Tibial artery (tissue), 4 donors: Measurements from ENCODE around the gene KIAA2012.

Source experiments
- DNase-seq, 2 donors: peaks; one replicate each; pipeline ENCODE4 v3.0.0-alpha.2; 2019
- H3K27ac ChIP-seq, 2 donors: fragments of 200-600 bp; sonication (generic) in 1 of 2; 1 replicate in 1 of 2; 2 replicates in 1 of 2; pipeline ENCODE4 v1.5.1; 2018 to 2019; ENCODE audit warnings: mild to moderate bottlenecking in 1 of 2
- H3K27me3 ChIP-seq, 2 donors: fragments of 200-600 bp; sonication (generic) in 1 of 2; one replicate each; pipeline versions ENCODE4 v1.5.1 to v1.6.0; 2016 to 2019
- H3K36me3 ChIP-seq, 3 donors: fragments of 200-600 bp; sonication (generic) in 2 of 3; one replicate each; pipeline ENCODE4 v1.5.1; 2016 to 2019; ENCODE audit warnings: mild to moderate bottlenecking in 2 of 3
- H3K4me1 ChIP-seq, 4 donors: fragments of 200-600 bp; sonication (generic) in 2 of 4; 1 replicate in 3 of 4; 2 replicates in 1 of 4; pipeline ENCODE4 v1.5.1; 2016 to 2019
- H3K4me3 ChIP-seq, 2 donors: fragments of 200-600 bp; sonication (generic) in 1 of 2; 1 replicate in 1 of 2; 2 replicates in 1 of 2; pipeline ENCODE4 v1.5.1; 2018 to 2019; ENCODE audit warnings: mild to moderate bottlenecking in 2 of 2
- H3K9me3 ChIP-seq, 3 donors: fragments of 200-600 bp; sonication (generic) in 1 of 3; one replicate each; pipeline ENCODE4 v1.5.1; 2016 to 2019
- intact Hi-C: fragments of 100-400 bp; cut with DNase I; formaldehyde crosslinking; loops from one replicate; pipeline ENCODE4 v1.15.0; 2023; ENCODE audit warnings: low total_unique reads
- TF ChIP-seq, protein P1 (sequence below), 2 experiments: fragments of 200-600 bp in 1 of 2; fragments of 450-650 bp in 1 of 2; IDR thresholded peaks; one replicate each; pipeline ENCODE4 v1.5.1; 2017 to 2019; ENCODE audit warnings: antibody characterized with exemption in 2 of 2, mild to moderate bottlenecking in 1 of 2, moderate library complexity in 1 of 2

KIAA2012 gene

DNA sequence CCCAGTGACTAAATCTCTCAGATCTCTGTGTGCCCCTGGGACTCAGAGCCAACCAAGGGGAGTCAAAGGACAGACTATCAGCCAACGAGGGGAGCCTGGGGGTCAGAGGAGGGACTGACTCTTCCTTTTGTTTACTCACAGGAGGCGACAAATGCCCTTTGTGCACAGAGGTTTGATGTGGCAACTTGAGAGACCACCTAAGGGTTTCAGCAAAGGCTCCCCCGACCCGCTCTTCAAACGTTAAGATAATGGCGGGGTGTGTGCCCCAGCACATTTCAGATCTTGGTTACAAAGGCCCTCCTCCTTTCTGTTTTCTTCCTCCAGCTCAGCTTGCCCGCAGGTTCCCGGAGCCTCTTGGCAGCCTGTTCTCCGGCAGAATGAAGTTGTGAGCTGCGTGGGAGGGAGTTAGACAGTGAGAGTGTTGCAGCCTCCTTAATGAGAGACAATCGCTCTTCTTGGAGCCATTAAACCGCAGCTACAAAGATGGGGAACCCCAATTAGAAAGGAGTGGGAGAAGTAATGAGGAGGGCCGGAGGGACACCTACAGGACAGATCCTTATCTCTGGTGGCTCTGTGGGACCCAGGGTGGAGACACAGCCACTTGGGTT lies 76.2 kb downstream of the KIAA2012 start:
- H3K36me3 ChIP-seq, result no peaks in the 10 kb centered on the region
- intact Hi-C loops, result no loop called here
- peaks cover 0 to 13% (median 4%) of the 10 kb centered on the region in 4 donors for H3K4me1 ChIP-seq
- peak overlapping the region in 1 of 2 donors; percentile 9 for H3K27ac ChIP-seq
- no peaks in the 10 kb centered on the region for H3K9me3 ChIP-seq
- no peaks in the 10 kb centered on the region for H3K27me3 ChIP-seq
- H3K4me3 ChIP-seq, result no peak overlapping the region
- TF ChIP-seq, protein P1, sequence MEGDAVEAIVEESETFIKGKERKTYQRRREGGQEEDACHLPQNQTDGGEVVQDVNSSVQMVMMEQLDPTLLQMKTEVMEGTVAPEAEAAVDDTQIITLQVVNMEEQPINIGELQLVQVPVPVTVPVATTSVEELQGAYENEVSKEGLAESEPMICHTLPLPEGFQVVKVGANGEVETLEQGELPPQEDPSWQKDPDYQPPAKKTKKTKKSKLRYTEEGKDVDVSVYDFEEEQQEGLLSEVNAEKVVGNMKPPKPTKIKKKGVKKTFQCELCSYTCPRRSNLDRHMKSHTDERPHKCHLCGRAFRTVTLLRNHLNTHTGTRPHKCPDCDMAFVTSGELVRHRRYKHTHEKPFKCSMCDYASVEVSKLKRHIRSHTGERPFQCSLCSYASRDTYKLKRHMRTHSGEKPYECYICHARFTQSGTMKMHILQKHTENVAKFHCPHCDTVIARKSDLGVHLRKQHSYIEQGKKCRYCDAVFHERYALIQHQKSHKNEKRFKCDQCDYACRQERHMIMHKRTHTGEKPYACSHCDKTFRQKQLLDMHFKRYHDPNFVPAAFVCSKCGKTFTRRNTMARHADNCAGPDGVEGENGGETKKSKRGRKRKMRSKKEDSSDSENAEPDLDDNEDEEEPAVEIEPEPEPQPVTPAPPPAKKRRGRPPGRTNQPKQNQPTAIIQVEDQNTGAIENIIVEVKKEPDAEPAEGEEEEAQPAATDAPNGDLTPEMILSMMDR (IDR thresholded peaks at IDR 0.05), result no peak
- peak; percentile 56 to 69 for DNase-seq

DNA sequence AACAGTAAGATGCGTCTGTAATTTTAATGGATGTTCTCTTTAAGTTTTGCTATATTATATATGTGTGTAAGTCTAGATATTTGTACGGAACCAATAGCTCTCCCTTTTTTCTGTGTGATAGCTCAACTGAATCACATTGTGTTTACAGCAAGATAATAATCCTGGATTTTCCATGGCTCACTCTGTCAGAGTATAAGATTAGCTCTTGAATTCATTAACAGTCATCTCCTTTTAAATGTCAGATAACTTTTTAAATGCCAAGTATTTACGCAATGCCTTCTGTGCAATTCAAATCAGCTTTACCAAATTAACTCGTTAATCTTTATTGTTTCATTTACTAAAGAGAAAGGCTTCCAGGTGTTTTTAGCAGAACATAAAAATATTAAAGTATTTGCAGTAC lies 76.9 kb downstream of the KIAA2012 start:
- Histone ChIP-seq H3K4me1 (peaks cover 0 to 13% (median 4%) of the 10 kb centered on the region in 4 donors), H3K27me3 (no peaks in the 10 kb centered on the region), H3K27ac (no peak overlapping the region), H3K36me3 (no peaks in the 10 kb centered on the region), H3K9me3 (no peaks in the 10 kb centered on the region), H3K4me3 (no peak overlapping the region)
- no peak for DNase-seq
- intact Hi-C loops, result no loop called here
- TF ChIP-seq, protein P1 (IDR thresholded peaks at IDR 0.05), result no peak

DNA sequence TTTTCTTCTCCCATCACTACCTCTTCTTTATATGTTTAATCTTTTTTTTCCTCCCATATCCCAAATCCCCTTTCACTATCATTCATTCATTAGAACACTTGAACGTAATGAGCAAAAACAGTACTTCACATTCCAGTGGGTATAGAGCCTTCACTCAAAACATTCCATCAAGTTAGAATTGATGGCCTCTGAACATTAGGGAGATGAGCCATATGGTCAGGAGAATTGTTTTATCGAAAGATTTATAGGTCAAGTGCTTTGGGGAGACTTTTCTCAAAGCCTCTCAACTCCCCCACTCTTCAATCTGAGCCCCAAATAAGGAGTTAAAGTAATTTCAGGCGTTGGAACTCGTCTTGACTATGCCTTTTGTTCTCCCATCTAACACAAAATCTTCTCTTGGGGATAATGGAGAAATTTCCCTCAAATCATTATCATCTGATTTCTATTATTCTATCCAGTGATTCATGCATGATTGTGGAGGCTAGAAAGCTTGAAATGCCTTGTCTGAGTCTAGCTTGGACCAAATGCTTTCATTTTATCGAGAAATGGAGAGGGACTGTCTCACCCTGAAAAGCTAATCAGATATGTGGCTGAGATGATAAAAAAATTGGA lies 79.2 kb downstream of the KIAA2012 start:
- intact Hi-C loops, result no loop called here

DNA sequence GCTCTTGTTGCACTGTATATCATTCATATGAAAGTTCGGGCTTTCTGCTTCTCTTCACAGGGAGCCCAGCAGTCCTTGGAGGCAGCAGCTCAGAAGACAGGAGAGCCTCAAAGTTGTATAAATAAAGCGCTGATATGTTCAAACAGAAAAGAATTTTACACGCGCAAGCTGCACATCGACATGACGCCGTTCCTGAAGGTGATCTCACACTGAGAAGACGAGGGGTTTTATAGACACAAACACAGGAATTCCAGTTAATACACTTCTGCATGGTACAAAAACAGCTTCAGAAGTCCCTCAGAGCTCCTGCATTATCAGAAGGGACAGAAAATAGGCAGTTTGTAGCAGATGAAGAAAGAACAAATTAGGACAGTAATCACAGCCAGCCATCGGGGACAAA lies 81.6 kb downstream of the KIAA2012 start:
- Histone ChIP-seq H3K36me3 (no peaks in the 10 kb centered on the region), H3K27me3 (no peaks in the 10 kb centered on the region), H3K4me1 (no peaks in the 10 kb centered on the region), H3K27ac (no peak overlapping the region), H3K9me3 (no peaks in the 10 kb centered on the region), H3K4me3 (no peak overlapping the region)
- TF ChIP-seq, protein P1 (IDR thresholded peaks at IDR 0.05), result no peak
- intact Hi-C loops, result no loop called here
- no peak for DNase-seq

More for the DNA sequence above, 79.2 kb downstream of the KIAA2012 start:
- no peaks in the 10 kb centered on the region for H3K9me3 ChIP-seq
- H3K27me3 ChIP-seq, result no peaks in the 10 kb centered on the region
- H3K4me1 ChIP-seq, result peaks cover 0 to 13% (median 4%) of the 10 kb centered on the region in 4 donors
- H3K36me3 ChIP-seq, result no peaks in the 10 kb centered on the region
- H3K4me3 ChIP-seq, result no peak overlapping the region
- TF ChIP-seq, protein P1 (IDR thresholded peaks at IDR 0.05), result no peak
- no peak overlapping the region for H3K27ac ChIP-seq
- no peak for DNase-seq

DNA sequence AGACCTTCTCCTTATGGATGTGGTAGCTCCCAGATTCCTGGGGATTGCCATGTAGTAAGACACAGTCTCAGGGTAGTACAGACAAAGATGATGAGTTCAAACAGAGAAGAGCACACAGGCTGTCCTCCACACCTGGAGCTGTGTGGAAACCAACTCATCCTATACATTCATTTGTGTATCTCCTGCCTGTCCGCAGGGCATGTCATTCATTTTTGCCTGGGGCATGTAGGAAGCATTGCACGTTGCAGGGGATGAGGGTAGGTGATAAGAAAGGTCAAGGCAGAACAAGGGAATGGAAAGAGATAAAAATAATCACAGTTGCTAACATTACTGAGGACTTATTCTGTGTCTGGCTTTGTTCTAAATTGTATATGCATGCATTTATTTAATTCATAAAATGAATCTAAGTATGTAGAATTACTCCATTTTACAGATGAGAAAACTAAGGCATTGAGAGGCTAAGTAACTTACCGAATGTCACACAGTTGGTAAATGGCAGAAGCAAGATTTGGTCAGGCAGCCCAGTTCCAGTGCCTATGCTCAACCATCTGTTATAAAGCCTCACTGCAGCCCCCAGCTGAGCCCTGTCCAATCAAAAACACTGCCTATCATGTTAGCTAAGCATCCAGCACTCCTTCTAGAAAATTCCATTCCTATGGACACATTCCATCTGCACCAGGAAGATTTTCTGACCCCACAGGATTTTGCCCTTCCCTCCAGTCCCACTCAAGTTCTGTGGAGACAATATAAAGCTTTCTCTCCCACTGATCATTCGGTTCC lies 84.3 kb downstream of the KIAA2012 start:
- Histone ChIP-seq H3K4me3 (no peak overlapping the region), H3K9me3 (no peaks in the 10 kb centered on the region), H3K27ac (no peak overlapping the region), H3K4me1 (peaks cover 0 to 9% (median 0%) of the 10 kb centered on the region in 4 donors), H3K27me3 (no peaks in the 10 kb centered on the region), H3K36me3 (no peaks in the 10 kb centered on the region)
- TF ChIP-seq, protein P1 (IDR thresholded peaks at IDR 0.05), result no peak
- no peak for DNase-seq
- intact Hi-C loops, result no loop called here
